GM12892 (cell line): ENCODE results near the gene FXYD7.
"Not testable (repeated sequence)": the region's sequence is repeated elsewhere in the genome, so short reads cannot be mapped to it uniquely, and the experiment has no call there.

ENCODE experiments used
- POLR2A ChIP-seq: IDR thresholded peaks from 2 replicates; pipeline ENCODE4 v1.6.1; 2011; ENCODE audit warnings: low read depth, low read length, control low read depth
- POLR2AphosphoS5 ChIP-seq: IDR thresholded peaks from 2 replicates; pipeline ENCODE4 v1.6.1; 2011; ENCODE audit warnings: low read depth, low read length, control low read depth
- TAF1 ChIP-seq: IDR thresholded peaks from 2 replicates; pipeline ENCODE4 v1.6.1; 2011; ENCODE audit warnings: low read depth, mild to moderate bottlenecking, control low read depth, low read length, borderline replicate concordance

DNA sequence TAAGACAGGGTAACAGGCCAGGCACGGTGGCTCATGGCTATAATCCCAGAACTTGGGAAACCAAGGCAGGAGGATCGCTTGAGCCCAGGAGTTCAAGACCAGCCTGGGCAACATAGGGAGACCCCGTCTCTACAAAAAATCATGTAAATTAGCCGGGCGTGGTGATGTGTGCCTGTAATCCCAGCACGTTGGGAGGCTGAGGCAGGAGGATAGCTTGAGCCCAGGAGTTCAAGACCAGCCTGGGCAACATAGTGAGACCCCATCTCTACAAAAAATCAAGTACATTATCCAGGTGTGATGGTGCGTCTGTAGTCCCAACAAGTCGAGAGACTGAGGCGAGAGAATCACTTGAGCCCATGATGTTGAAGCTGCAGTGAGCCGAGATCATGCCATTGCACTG, 39.4 kb upstream of the FXYD7 start:
- not testable (repeated sequence) for TF ChIP-seq POLR2AphosphoS5, POLR2A, TAF1
